ENCODE data around the gene CLTC.
"Not testable (repeated sequence)": the region's sequence is repeated elsewhere in the genome, so short reads cannot be mapped to it uniquely, and the experiment has no call there.

Gene CLTC

DNA sequence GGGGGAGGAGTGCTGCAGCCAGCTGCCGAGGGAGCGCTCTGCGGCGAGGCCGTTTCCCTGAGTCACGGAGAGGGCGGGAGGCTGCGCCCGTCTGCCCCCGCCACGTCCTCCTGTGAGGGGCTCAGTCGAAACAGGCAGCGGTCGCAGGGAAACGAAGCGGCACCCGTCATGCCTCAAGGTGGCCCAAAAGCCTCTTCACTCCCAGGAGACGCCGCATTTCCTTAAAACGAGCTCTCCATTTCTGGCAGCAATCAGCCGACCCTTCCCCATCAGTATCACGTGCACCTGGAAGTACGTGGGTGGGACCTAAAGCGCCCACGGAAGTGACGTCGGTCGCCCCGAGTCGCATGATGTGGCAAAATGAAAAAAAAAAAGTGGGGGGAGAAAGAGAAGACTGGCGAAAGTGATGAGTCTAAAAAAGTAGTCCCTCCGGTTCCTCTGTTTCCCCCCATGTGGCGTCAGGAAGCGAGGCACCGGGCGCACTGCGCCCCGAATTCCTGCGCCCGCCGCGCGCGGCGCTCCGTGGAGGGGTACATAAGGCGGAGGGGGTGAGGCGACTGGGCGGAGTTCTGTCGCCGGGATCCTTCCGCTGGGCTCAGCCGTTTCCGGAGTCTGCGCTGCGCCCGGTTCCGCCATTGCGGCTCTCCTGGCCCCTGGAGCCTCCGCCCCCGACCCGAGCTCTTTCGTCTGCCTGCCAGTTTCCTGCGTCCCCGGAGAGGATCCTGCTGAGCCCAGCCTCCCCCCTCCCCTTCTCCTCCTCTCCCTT lies at the start of gene CLTC:
CLTC (plus strand) TSS at position 598 of the 766 bp plus-strand sequence. CDS start 237 bp downstream, outside the sequence.
- peak; percentile 87 for FAIRE-seq

DNA sequence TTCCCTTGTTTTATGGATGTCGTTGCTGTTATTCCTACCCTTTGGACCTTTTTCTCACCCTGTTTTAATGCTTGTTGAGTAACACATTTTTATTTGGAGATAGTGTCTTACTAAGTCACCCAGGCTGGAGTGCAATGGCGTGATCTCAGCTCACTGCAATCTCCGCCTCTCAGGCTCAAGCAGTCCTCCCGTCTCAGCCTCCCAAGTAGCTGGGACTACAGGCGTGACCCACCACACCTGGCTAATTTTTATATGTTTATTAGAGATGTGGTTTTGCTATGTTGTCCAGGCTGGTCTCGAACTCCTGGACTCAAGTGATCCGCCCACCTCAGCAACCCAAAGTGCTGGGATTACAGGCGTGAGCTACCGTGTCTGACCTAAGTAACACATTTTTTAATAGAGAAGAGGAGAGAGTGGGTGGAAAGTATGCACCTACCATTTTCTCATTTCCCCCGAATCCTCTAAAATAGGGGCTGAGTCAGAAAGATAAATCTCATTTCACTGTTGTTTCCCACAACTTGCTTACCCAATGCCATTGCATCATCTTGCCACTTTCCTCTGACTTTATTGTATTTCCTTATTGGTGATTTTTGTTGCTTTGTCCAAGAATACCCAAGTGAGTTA lies 47.3 kb upstream of the CLTC start:
- FAIRE-seq = peak; percentile 33
- DNase-seq (ENCODE audit: insufficient read length, low spot score) = no peak

More for the DNA sequence above, at the start of gene CLTC:
- peak; percentile 95 for DNase-seq (ENCODE audit: insufficient read length, low spot score)

DNA sequence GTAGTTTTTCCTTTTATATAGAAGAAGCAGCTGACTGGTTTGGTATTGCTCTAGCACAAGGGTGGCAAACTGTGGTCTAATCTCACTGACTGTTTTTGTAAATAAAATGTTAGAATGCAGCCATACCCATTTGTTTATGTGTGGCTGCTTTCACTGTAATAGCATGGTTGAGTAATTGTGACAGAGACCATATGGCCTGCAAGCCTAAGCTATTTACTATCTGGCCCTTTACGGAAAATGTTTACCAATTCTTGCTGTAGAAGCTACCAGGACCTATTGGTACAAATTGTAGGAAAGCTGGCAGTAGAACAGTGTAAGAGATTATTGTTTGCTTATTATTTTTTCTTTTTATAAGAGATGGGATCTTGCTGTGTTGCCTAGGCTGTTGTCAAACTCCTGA lies 35.5 kb upstream of the CLTC start:
- FAIRE-seq = peak; percentile 33
- not testable (repeated sequence) for DNase-seq (ENCODE audit: insufficient read length, low spot score)

DNA sequence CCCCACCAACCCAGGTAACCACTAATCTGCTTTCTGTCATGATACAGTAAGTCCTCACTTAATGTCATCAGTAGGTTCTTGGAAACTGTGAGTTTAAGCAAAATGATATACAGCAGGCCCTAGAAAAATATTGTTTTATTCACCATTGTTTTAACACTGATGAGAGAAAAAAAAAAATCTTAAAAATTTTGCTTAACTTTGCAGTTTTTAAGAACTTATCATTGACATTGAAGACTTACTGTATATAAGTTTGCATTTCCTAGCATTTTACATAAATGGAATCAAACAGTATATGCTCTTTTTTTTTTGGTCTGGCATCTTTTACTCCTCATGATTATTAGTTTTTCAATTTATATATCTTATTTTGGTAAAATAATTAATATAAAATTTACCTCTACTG lies 19.5 kb upstream of the CLTC start:
- FAIRE-seq (no peak), DNase-seq (ENCODE audit: insufficient read length, low spot score) (no peak)

DNA sequence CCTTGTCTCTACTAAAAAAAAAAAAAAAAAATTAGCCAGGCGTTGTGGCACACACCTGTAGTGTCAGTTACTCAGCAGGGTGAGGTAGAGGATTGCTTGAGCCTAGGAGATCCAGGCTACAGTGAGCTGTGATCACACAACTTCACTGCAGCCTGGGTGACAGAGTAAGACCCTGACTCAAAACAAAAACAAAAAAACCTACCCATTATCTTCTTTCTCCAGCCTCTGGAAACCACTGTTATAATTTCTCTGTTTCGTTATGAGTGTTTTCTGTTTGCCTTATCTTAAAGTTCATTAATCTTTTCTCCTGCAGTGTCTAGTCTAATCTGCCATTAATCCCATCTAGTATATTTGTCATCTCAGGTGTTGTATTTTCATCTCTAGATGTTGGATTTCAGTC lies 18.6 kb upstream of the CLTC start:
- DNase-seq (ENCODE audit: insufficient read length, low spot score) (no peak), FAIRE-seq (no peak)

DNA sequence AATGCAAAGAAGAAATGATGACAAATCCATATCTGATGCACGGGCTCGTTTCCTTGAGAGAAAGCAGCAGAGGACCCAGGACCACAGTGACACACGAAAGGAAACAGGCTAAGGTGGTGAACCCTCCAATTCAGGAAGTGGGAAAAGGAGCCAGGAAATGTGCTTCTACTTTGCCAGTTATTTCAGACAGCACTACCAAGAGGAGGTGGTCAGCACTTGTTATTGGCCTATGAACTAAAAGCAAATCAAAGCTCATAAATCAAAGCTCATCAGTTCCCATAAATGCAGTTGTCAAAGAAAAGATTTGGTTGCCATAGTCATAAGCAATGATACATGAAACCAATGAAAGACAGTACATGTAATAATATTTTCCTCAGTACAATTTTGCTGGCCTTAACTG lies 12.6 kb upstream of the CLTC start:
- no peak for FAIRE-seq
- DNase-seq (ENCODE audit: insufficient read length, low spot score) = no peak

DNA sequence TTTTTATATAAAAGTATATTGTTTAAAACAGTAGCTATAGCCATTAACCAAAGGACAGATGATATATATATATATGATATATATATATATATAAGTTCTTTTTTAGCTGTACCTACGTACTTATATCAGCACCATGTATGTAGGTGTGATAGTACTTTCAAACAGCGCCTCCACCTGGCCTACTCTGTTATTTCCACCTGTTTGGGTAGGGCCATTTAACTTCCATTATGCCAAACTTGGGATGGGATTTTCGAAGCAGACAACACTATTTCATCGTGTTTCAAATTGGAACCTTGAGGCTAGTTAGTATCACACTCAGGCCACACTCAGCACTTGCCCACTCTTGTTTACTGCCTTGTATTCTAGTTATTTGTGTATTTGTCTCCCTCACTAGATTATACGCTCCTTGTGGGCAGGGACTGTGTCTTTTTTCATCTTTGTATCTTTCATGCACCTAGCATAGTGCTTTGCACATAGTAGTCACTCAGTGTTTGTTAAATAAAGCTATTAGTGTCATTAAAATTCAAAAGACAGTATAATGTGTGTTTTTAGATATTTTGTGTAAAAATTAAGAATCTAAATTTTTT lies 11.8 kb upstream of the CLTC start:
- DNase-seq (ENCODE audit: insufficient read length, low spot score) = no peak
- no peak for FAIRE-seq

DNA sequence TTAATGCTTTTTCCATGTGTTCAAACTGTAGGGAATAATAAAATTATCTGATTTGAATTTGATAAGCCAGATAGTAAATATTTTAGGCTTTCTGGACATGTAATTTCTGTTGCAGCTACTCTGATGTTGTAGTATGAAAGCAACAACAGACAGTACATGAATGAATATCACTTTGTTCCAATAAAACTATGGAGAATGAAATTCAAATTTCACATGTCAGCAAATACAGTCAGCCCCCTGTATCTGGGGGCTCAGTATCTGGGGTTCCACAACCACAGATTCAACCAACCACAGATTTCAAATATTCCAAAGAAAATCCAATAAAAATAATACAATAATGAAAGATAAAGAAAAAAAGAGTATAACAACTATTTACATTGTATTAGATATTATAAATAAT lies 8.2 kb upstream of the CLTC start:
- no peak for FAIRE-seq
- no peak for DNase-seq (ENCODE audit: insufficient read length, low spot score)

DNA sequence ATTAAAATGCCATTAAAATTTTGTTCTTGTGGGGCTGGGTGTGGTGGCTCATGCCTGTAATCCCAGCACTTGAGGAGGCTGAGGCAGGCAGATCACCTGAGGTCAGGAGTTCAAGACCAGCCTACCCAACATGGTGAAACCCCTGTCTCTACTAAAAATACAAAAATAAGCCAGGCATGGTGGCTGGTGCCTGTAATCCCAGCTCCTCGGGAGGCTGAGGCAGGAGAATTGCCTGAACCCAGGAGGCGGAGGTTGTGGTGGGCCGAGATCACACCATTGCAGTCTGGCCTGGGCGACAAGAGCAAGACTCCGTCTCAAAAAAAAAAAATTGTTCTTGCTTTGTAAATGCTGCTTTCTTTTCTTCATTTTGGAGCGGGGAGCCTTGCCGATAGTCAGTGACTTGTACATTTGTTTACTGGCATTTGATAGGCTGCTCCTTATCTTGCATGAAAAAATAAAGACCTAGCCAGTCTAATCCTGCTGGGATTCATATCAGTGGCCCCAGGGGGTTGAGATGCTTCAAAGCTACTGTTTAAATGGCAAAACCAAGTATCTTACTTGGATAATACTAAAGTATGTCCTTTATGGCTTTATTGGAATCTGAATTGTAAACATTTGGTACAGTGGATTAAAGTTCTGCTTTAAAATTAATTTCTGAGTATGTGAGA lies 3.3 kb upstream of the CLTC start:
- FAIRE-seq (no peak), DNase-seq (ENCODE audit: insufficient read length, low spot score) (no peak)

DNA sequence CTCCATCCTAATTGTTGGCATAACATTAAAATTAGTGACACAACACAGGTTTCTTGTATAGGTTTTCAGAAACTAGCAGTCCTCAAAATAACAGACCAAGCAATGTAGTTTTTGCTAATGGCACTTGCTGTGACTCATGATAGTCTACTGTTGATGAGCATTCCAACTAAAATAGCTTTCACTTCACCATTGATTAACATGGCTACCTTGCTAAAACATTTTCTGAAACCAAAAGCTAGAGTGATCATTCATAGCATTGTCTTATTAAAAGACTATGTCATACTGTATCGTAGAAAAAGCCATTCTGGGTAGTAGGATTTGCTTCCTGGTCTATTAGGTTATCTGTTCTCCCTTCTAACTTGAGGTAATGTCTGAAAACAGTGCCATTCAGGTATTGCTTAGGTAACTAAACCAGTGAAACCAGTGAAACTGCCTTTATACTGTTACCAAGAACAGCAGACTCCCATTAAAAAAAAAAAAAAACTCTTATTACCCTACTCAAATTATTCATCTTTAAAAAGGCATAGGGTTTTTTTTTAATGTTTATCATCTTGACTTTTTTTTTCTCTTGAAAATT lies 2.5 kb upstream of the CLTC start:
- no peak for DNase-seq (ENCODE audit: insufficient read length, low spot score)
- no peak for FAIRE-seq

DNA sequence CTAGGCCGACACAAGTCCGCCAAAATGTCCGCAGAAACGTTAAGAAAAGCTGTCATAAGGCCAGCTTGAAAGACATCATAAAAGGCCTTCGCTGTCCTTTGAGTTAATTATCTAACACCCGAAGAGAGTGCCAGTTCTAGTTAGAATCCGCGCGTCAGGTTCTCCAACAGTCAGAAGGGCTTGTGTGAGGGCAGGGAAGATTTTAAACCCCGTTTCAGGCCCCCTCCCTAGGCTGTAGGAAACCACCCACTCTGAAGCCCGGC lies 729 bp upstream of the CLTC start:
- no peak for DNase-seq (ENCODE audit: insufficient read length, low spot score)
- no peak for FAIRE-seq

DNA sequence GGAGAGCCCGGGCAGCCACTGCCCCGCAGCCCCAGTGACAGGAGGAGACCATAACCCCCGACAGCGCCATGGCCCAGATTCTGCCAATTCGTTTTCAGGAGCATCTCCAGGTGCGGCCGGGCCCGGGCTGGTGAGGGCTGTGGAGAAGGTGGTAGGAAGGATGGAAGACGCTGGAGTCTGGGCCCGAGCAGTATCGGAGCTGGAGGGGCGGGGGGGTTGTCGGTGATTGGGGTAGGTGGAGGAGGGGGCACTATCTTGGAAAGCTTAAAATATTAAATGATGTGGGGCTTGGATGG lies 317 bp downstream of the CLTC start:
- no peak for FAIRE-seq
- no peak for DNase-seq (ENCODE audit: insufficient read length, low spot score)

DNA sequence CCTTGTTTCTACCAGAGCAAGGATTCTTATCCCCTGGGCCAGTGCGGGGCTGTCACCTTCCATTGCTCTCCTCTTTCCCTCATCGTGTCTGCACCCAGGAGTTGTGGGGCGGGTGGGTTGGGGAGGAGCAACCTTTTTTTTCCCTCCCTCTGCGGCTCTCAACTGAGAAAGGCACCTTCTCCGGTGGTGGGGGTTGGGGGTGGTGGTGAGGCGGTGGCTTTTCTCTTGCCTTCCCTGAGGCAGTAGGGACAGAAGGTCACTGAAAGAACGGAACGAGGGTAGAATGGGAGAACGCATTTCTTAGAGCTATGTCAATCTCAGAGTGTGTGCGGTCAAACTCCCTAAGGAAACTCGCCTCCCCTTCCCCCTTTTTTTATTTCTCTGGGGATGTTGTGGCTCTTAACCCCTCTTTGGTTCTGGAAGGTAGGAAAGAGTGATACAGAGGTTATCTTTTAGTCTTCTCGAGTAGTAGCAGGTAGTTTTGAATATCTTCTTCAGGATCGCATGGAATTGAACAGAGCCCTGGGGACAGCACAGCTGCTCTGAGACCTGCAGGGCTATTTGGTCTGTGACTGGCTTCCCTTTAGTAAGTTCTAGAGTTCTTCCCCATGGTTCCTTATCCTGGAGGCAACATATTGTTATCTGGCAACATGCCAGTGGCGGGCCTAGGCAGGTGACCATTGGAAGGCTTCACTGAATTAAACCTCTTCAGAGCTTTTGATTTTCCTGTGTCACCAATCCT lies 994 bp downstream of the CLTC start:
- DNase-seq (ENCODE audit: insufficient read length, low spot score) (peak; percentile 45), FAIRE-seq (peak; percentile 46)

DNA sequence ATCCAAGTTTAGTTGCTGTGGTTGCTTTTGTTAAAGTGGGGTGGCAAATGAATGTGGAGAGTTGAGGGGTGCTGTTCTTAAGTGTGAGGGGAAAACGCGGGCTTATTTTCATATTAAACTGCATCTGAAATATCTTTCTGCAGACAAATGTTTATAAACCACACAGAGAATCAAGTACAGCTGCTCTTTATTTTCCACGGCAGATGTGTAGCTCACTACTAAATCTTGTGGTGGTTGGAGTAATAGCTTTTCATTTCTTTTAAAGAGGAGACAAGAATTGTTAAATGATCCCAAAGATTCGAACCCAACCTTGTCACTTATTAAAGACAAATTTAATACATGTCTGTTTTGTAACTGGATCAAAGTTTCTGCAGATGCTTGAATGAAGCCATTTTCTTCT lies 2.1 kb downstream of the CLTC start:
- FAIRE-seq (no peak), DNase-seq (ENCODE audit: insufficient read length, low spot score) (no peak)

DNA sequence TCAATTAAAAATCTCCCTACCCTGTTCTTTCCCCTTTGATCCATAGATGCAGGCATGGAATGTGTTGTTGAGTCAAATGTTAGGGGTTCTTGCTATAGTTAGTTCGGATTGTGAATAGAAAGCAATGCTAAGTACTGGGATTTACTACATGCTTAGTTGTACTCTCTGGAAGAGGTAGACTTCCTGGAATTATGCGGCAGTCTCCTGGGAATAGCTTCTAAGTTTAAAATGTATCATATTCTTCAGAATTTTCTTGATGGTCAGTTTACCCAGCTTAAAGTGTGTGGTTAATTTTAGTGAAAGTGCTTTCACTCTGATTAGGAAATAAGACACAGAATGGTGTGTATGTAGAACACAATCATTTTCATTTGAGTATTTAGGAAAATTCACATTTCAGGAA lies 3.5 kb downstream of the CLTC start:
- DNase-seq (ENCODE audit: insufficient read length, low spot score) = no peak
- FAIRE-seq = no peak

DNA sequence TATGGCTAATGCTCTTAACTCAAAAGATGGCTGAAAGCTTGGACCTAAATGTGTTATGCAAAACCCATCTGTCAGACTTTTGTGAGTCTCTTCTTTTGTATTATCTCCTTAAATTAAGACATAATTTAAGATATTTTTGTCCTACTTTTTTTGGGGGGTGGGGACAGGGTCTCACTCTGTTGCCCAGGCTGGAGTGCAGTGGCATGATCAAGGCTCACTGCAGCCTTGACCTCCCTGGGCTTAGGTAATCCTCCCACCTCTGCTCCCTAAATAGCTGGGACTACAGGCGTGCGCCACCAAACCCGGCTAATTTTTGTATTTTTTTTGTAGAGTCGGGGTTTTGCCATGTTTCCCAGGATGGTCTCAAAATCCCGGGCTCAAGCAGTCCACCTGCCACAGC lies 7.1 kb downstream of the CLTC start:
- DNase-seq (ENCODE audit: insufficient read length, low spot score) (no peak), FAIRE-seq (no peak)

DNA sequence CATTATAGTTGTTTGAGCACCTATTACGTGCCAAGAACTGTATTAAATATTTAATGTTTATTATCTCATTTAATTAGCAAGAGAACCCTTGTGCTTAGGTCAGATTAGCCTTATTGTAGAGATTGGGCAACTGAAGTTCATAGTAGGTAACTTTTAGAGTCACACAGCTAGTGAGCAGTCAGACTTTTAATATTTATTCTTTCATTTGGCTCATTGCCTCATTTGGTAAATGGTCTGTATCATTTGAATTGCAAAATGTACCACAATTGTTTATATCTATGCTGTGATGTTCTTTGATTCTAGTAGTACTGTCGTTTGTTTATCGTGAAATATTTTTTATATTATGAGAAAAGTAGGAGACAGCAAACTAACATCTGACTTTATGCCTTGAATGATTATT lies 7.6 kb downstream of the CLTC start:
- DNase-seq (ENCODE audit: insufficient read length, low spot score) (no peak), FAIRE-seq (no peak)

DNA sequence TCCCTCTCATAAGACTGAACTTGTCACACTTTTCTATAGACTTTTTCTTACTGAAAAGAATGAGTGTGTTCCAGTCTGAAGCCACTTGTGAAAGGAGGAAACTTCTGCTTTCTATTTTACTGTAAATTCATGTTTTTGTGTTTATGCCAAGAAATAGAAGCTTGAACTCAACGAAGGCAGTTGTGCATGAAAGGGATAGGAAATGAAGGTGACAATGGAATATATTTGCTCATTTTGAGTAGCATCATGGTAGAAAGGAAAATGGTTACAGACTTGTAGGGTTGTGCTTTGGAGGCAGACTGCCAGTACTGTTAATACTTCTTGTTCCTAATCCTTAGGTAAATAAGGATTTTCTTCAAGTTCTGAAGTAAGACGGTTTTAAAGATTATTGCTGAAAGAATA lies 8.1 kb downstream of the CLTC start:
- no peak for FAIRE-seq
- no peak for DNase-seq (ENCODE audit: insufficient read length, low spot score)

DNA sequence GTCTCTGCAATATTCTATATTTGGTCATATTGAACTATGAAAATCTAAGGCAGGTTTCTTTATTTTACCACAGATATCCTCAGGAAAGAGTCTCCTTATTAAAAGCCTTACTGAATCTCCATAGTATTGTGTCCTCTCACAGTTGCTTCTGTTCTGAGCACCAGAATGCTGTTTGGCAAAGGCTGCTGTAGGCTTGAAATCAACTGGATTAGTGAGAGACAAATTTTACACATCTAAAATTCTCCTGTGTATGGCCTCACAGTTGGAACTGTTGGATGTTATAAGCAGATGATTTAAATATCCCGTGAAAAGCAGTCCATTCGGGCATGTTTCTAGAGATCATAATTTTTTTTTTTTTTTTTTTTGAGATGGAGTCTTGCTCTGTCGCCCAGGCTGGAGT lies 9.5 kb downstream of the CLTC start:
- no peak for FAIRE-seq

DNA sequence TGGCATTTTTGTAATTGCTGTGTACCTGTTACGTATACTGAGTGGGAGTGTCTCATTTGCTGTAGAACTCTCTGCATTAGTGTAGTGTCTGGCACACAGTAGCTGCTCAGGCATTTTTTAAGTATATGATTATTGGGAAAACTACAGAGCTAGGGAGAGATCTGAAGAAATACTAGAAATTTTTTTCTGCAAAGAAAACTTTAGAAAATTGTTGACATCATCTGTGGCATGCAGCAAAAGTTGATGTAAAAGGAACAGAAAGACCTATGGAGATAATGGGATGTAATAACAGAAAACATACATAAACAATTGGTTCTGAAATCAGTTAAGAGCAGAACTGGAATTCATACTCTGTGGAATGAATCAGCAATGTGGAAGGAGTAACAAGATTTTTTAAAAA lies 11.6 kb downstream of the CLTC start:
- FAIRE-seq (no peak), DNase-seq (ENCODE audit: insufficient read length, low spot score) (no peak)

More for the DNA sequence above, 9.5 kb downstream of the CLTC start:
- no peak for DNase-seq (ENCODE audit: insufficient read length, low spot score)

DNA sequence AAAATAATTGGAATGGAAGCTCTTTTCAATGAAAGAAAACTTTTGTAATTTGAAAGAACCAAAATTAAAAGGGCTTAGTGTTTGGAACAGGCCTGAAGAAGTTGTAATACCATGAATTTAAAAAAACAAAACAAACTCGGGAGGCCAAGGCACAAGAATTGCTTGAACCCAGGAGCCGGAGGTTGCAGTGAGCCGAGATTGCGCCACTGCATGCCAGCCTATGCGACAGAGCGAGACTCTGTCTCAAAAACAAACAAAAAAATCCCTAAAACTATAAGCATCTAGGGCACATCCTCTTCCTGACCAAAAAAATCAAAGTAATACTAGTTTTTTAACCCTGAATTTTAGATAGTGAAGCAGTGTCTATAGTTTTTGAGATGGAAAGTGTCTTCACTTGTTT lies 12.7 kb downstream of the CLTC start:
- FAIRE-seq (no peak), DNase-seq (ENCODE audit: insufficient read length, low spot score) (no peak)

All from HTR-8/SVneo (cell line).